Measurements from ENCODE around the gene MYO5B. TPM values are rescaled to one million over a fixed set of nuclear protein-coding genes. Genes with fewer than 3 reads are reported as not detected.

Gene MYO5B
- total RNA-seq, 5 donors from 2014 or later (not counting 1 experiment from before 2014, with no cell fraction given) = 0.09 to 0.72 (median 0.50) TPM; not detected in 2

GRCh38 chr18:50034029-50034428 lies 160.9 kb downstream of the MYO5B start:
- H3K4me3 ChIP-seq (ENCODE audit: control insufficient read depth in 1 of 2, extremely low read depth in 1 of 2, low read length in 1 of 2) = no peak overlapping the region
- H3K36me3 Mint-ChIP-seq = no peaks in the 10 kb centered on the region
- H3K27ac Mint-ChIP-seq = no peak overlapping the region
- H3K27me3 ChIP-seq (replicated peaks in 1 of 2; ENCODE audit: control insufficient read depth in 2 of 2, extremely low read depth in 1 of 2, insufficient read depth in 2 of 2, low read length in 1 of 2) = peaks cover 0 to 3% of the 10 kb centered on the region in 2 experiments
- H3K9me3 Mint-ChIP-seq = no peaks in the 10 kb centered on the region
- H3K36me3 ChIP-seq (ENCODE audit: control insufficient read depth in 2 of 2, extremely low read depth in 1 of 2, insufficient read depth in 1 of 2, low read length in 1 of 2) = no peaks in the 10 kb centered on the region
- H3K27ac ChIP-seq (ENCODE audit: low read length) = no peak overlapping the region
- ATAC-seq (replicated peaks in 1 of 4) (no peak), DNase-seq (no peak)
- no peaks in the 10 kb centered on the region for H3K4me1 ChIP-seq (ENCODE audit: control insufficient read depth in 1 of 2, extremely low read depth in 1 of 2, insufficient read depth in 2 of 2, low read length in 2 of 2)
- peaks cover 14 to 30% of the 10 kb centered on the region in 2 donors for H3K27me3 Mint-ChIP-seq
- ChIA-PET CTCF (no interaction called here), POLR2A (no interaction called here)
- H3K9me3 ChIP-seq = no peaks in the 10 kb centered on the region
- H3K4me3 Mint-ChIP-seq = no peak overlapping the region
- H3K4me1 Mint-ChIP-seq = peaks cover 0 to 8% (median 2%) of the 10 kb centered on the region in 3 donors

GRCh38 chr18:50033004-50033403 lies 161.9 kb downstream of the MYO5B start:
- Mint-ChIP-seq H3K27me3 (peaks cover 12 to 27% of the 10 kb centered on the region in 2 donors), H3K4me3 (no peak overlapping the region), H3K9me3 (no peaks in the 10 kb centered on the region), H3K4me1 (no peaks in the 10 kb centered on the region), H3K36me3 (no peaks in the 10 kb centered on the region), H3K27ac (no peak overlapping the region)
- CTCF ChIA-PET = no interaction called here
- Histone ChIP-seq H3K27ac (ENCODE audit: low read length) (no peak overlapping the region), H3K27me3 (replicated peaks in 1 of 2; ENCODE audit: control insufficient read depth in 2 of 2, extremely low read depth in 1 of 2, insufficient read depth in 2 of 2, low read length in 1 of 2) (peaks cover 0 to 3% of the 10 kb centered on the region in 2 experiments), H3K4me1 (ENCODE audit: control insufficient read depth in 1 of 2, extremely low read depth in 1 of 2, insufficient read depth in 2 of 2, low read length in 2 of 2) (no peaks in the 10 kb centered on the region), H3K4me3 (ENCODE audit: control insufficient read depth in 1 of 2, extremely low read depth in 1 of 2, low read length in 1 of 2) (no peak overlapping the region), H3K36me3 (ENCODE audit: control insufficient read depth in 2 of 2, extremely low read depth in 1 of 2, insufficient read depth in 1 of 2, low read length in 1 of 2) (no peaks in the 10 kb centered on the region), H3K9me3 (no peaks in the 10 kb centered on the region)
- DNase-seq (no peak), ATAC-seq (replicated peaks in 1 of 4) (no peak)
- POLR2A ChIA-PET = no interaction called here
- 49% methylated on average over 2 of the region's 6 CpGs for WGBS (ENCODE audit: insufficient coverage)

- no peak overlapping the region for H3K27ac Mint-ChIP-seq
- H3K4me1 Mint-ChIP-seq = no peaks in the 10 kb centered on the region
- DNase-seq (no peak), ATAC-seq (replicated peaks in 1 of 4) (no peak)
- peaks cover 0 to 4% (median 0%) of the 10 kb centered on the region in 3 donors for H3K9me3 Mint-ChIP-seq
- no peak overlapping the region for H3K4me3 ChIP-seq (ENCODE audit: control insufficient read depth in 1 of 2, extremely low read depth in 1 of 2, low read length in 1 of 2)
- no peaks in the 10 kb centered on the region for H3K36me3 Mint-ChIP-seq
- no peaks in the 10 kb centered on the region for H3K9me3 ChIP-seq
- no peak overlapping the region for H3K4me3 Mint-ChIP-seq
- no peak overlapping the region for H3K27ac ChIP-seq (ENCODE audit: low read length)
- ChIA-PET CTCF (no interaction called here), POLR2A (no interaction called here)
- peaks cover 16 to 37% of the 10 kb centered on the region in 2 donors for H3K27me3 Mint-ChIP-seq
- no peaks in the 10 kb centered on the region for H3K4me1 ChIP-seq (ENCODE audit: control insufficient read depth in 1 of 2, extremely low read depth in 1 of 2, insufficient read depth in 2 of 2, low read length in 2 of 2)
- H3K36me3 ChIP-seq (ENCODE audit: control insufficient read depth in 2 of 2, extremely low read depth in 1 of 2, insufficient read depth in 1 of 2, low read length in 1 of 2) = no peaks in the 10 kb centered on the region
- 67% methylated on average over 4 of the region's 4 CpGs for WGBS (ENCODE audit: insufficient coverage)
- H3K27me3 ChIP-seq (replicated peaks in 1 of 2; ENCODE audit: control insufficient read depth in 2 of 2, extremely low read depth in 1 of 2, insufficient read depth in 2 of 2, low read length in 1 of 2) = peaks cover 2 to 3% of the 10 kb centered on the region in 2 experiments
Observed at GRCh38 chr18:50030146-50030545, 164.8 kb downstream of the MYO5B start.

- H3K27me3 ChIP-seq (replicated peaks in 1 of 2; ENCODE audit: control insufficient read depth in 2 of 2, extremely low read depth in 1 of 2, insufficient read depth in 2 of 2, low read length in 1 of 2) = peaks cover 2 to 3% of the 10 kb centered on the region in 2 experiments
- POLR2A ChIA-PET = no interaction called here
- no CpG with 5 or more reads among the region's 2 CpGs for WGBS (ENCODE audit: insufficient coverage)
- no peaks in the 10 kb centered on the region for H3K36me3 ChIP-seq (ENCODE audit: control insufficient read depth in 2 of 2, extremely low read depth in 1 of 2, insufficient read depth in 1 of 2, low read length in 1 of 2)
- H3K9me3 ChIP-seq = no peaks in the 10 kb centered on the region
- H3K4me1 ChIP-seq (ENCODE audit: control insufficient read depth in 1 of 2, extremely low read depth in 1 of 2, insufficient read depth in 2 of 2, low read length in 2 of 2) = no peaks in the 10 kb centered on the region
- H3K27ac Mint-ChIP-seq = no peak overlapping the region
- no peak overlapping the region for H3K4me3 ChIP-seq (ENCODE audit: control insufficient read depth in 1 of 2, extremely low read depth in 1 of 2, low read length in 1 of 2)
- H3K4me3 Mint-ChIP-seq = no peak overlapping the region
- no peaks in the 10 kb centered on the region for H3K36me3 Mint-ChIP-seq
- H3K9me3 Mint-ChIP-seq = peaks cover 0 to 4% (median 0%) of the 10 kb centered on the region in 3 donors
- no peak overlapping the region for H3K27ac ChIP-seq (ENCODE audit: low read length)
- DNase-seq (no peak), ATAC-seq (replicated peaks in 1 of 4) (no peak)
- peaks cover 16 to 38% of the 10 kb centered on the region in 2 donors for H3K27me3 Mint-ChIP-seq
- H3K4me1 Mint-ChIP-seq = no peaks in the 10 kb centered on the region
- CTCF ChIA-PET = interaction anchor here in 1 of 2 donors (0.6 kb wide), 1 partner anchor 27 kb away, joined by 4 read pairs; no protein-coding TSS in a partner anchor
Observed at GRCh38 chr18:50027996-50028395, 167.0 kb downstream of the MYO5B start.

- Mint-ChIP-seq H3K27ac (no peak overlapping the region), H3K4me3 (no peak overlapping the region), H3K9me3 (peaks cover 0 to 4% (median 0%) of the 10 kb centered on the region in 3 donors), H3K36me3 (no peaks in the 10 kb centered on the region), H3K27me3 (peaks cover 30 to 46% of the 10 kb centered on the region in 2 donors), H3K4me1 (no peaks in the 10 kb centered on the region)
- no peaks in the 10 kb centered on the region for H3K9me3 ChIP-seq
- ATAC-seq (replicated peaks in 1 of 4) = no peak
- no peak overlapping the region for H3K4me3 ChIP-seq (ENCODE audit: control insufficient read depth in 1 of 2, extremely low read depth in 1 of 2, low read length in 1 of 2)
- H3K27ac ChIP-seq (ENCODE audit: low read length) = no peak overlapping the region
- CTCF ChIA-PET = no interaction called here
- POLR2A ChIA-PET = no interaction called here
- 100% methylated on average over 1 of the region's 3 CpGs for WGBS (ENCODE audit: insufficient coverage)
- H3K36me3 ChIP-seq (ENCODE audit: control insufficient read depth in 2 of 2, extremely low read depth in 1 of 2, insufficient read depth in 1 of 2, low read length in 1 of 2) = no peaks in the 10 kb centered on the region
- H3K27me3 ChIP-seq (replicated peaks in 1 of 2; ENCODE audit: control insufficient read depth in 2 of 2, extremely low read depth in 1 of 2, insufficient read depth in 2 of 2, low read length in 1 of 2) = peaks cover 3 to 4% of the 10 kb centered on the region in 2 experiments
- no peak for DNase-seq
- H3K4me1 ChIP-seq (ENCODE audit: control insufficient read depth in 1 of 2, extremely low read depth in 1 of 2, insufficient read depth in 2 of 2, low read length in 2 of 2) = no peaks in the 10 kb centered on the region
Observed at GRCh38 chr18:50024466-50024865, 170.5 kb downstream of the MYO5B start.

- H3K4me3 Mint-ChIP-seq = no peak overlapping the region
- WGBS (ENCODE audit: insufficient coverage) = 86% methylated on average over 1 of the region's 3 CpGs
- ChIA-PET CTCF (interaction anchor here in 1 of 2 donors (0.7 to 1.0 kb wide), 2 partner anchors 26 to 50 kb away, joined by 3 to 4 read pairs; no protein-coding TSS in a partner anchor), POLR2A (no interaction called here)
- no peak overlapping the region for H3K27ac ChIP-seq (ENCODE audit: low read length)
- no peaks in the 10 kb centered on the region for H3K4me1 ChIP-seq (ENCODE audit: control insufficient read depth in 1 of 2, extremely low read depth in 1 of 2, insufficient read depth in 2 of 2, low read length in 2 of 2)
- peaks cover 39 to 56% of the 10 kb centered on the region in 2 donors for H3K27me3 Mint-ChIP-seq
- no peak overlapping the region for H3K27ac Mint-ChIP-seq
- no peak overlapping the region for H3K4me3 ChIP-seq (ENCODE audit: control insufficient read depth in 1 of 2, extremely low read depth in 1 of 2, low read length in 1 of 2)
- ATAC-seq (replicated peaks in 1 of 4) (no peak), DNase-seq (no peak)
- H3K4me1 Mint-ChIP-seq = no peaks in the 10 kb centered on the region
- H3K36me3 ChIP-seq (ENCODE audit: control insufficient read depth in 2 of 2, extremely low read depth in 1 of 2, insufficient read depth in 1 of 2, low read length in 1 of 2) = no peaks in the 10 kb centered on the region
- H3K9me3 Mint-ChIP-seq = peaks cover 0 to 4% (median 0%) of the 10 kb centered on the region in 3 donors
- no peaks in the 10 kb centered on the region for H3K9me3 ChIP-seq
- no peaks in the 10 kb centered on the region for H3K36me3 Mint-ChIP-seq
- H3K27me3 ChIP-seq (replicated peaks in 1 of 2; ENCODE audit: control insufficient read depth in 2 of 2, extremely low read depth in 1 of 2, insufficient read depth in 2 of 2, low read length in 1 of 2) = peaks cover 3 to 4% of the 10 kb centered on the region in 2 experiments
Observed at GRCh38 chr18:50022985-50023384, 172.0 kb downstream of the MYO5B start.

GRCh38 chr18:50014606-50015005 lies 180.3 kb downstream of the MYO5B start:
- CTCF ChIA-PET = no interaction called here
- H3K27me3 Mint-ChIP-seq = peaks cover 9 to 10% of the 10 kb centered on the region in 2 donors
- H3K36me3 ChIP-seq (ENCODE audit: control insufficient read depth in 2 of 2, extremely low read depth in 1 of 2, insufficient read depth in 1 of 2, low read length in 1 of 2) = no peaks in the 10 kb centered on the region
- H3K36me3 Mint-ChIP-seq = no peaks in the 10 kb centered on the region
- no peaks in the 10 kb centered on the region for H3K4me1 ChIP-seq (ENCODE audit: control insufficient read depth in 1 of 2, extremely low read depth in 1 of 2, insufficient read depth in 2 of 2, low read length in 2 of 2)
- H3K9me3 Mint-ChIP-seq = no peaks in the 10 kb centered on the region
- H3K4me1 Mint-ChIP-seq = no peaks in the 10 kb centered on the region
- POLR2A ChIA-PET = no interaction called here
- H3K27ac ChIP-seq (ENCODE audit: low read length) = no peak overlapping the region
- H3K27ac Mint-ChIP-seq = no peak overlapping the region
- ATAC-seq (replicated peaks in 1 of 4) (no peak), DNase-seq (no peak)
- no peaks in the 10 kb centered on the region for H3K9me3 ChIP-seq
- H3K4me3 ChIP-seq (ENCODE audit: control insufficient read depth in 1 of 2, extremely low read depth in 1 of 2, low read length in 1 of 2) = no peak overlapping the region
- H3K27me3 ChIP-seq (replicated peaks in 1 of 2; ENCODE audit: control insufficient read depth in 2 of 2, extremely low read depth in 1 of 2, insufficient read depth in 2 of 2, low read length in 1 of 2) = peaks cover 0 to 2% of the 10 kb centered on the region in 2 experiments
- WGBS (ENCODE audit: insufficient coverage) = 81% methylated on average over 3 of the region's 4 CpGs
- no peak overlapping the region for H3K4me3 Mint-ChIP-seq
